ENCODE results near the gene LDLRAP1.

DNA sequence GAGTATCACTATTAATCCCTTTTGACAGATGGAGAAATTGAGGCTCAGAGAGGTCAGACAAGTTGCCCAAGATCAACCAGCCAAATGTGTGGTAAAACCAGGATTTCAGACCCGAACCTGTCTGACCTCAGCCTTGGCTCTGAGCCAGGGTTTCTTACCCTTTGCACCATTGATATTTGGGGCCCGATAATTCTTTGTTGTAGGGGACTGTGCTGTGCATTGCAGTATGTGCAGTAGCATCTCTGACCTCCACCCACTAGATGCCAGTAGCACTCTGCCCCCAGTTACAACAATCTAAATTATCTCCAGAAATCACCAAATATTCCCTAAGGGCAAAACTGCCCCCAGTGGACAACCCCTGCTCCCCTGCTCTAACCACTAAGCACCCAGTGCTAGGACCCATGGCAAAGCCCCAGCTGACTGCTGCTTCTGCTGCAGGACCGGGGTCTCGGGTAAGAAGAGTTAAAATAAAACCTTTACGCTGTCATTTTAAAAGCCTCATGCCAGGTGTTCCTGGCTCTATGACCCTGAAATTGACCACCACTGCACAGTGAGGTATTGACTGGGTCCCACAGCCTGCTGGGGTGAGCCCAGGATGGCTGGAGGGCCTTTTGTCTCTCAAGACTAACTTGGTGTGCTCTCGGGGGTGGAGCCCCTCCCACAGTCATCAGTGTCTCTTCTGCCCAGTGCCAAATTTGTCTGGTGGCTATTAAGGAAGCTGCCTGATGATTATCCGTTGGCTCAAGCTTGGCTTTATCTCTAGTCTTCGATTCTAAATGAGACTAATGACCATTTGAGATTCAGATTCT lies 67.6 kb downstream of the LDLRAP1 start:
- TF ChIP-seq POLR2AphosphoS5 (IDR thresholded peaks at IDR 0.05; ENCODE audit: low read depth, low read length) (no peak), POLR2A (IDR thresholded peaks at IDR 0.05; ENCODE audit: low read depth, low read length) (no peak), TAF1 (IDR thresholded peaks at IDR 0.05; ENCODE audit: low read depth, low read length) (no peak)

Data from GM12891 (cell line).